Osteoblast (primary cell): ENCODE results near the gene SLC34A1. TPM values are rescaled to one million over a fixed set of nuclear protein-coding genes. Genes with fewer than 3 reads are reported as not detected.
A peak's percentile ranks its signal among the peaks of the same experiment; 100 is the strongest.

Source experiments
- DNase-seq: peaks from one replicate; pipeline ENCODE4 v3.0.0; 2011; ENCODE audit warnings: low spot score, mixed read lengths; ENCODE audit not compliant: insufficient read length; ENCODE audit errors: missing footprints
- H2AFZ ChIP-seq: 2 replicates; pipeline ENCODE4 v1.6.0; 2011; ENCODE audit warnings: mild to moderate bottlenecking, low read length
- H3K27ac ChIP-seq: 2 replicates; pipeline ENCODE4 v1.5.1; 2011; ENCODE audit warnings: mild to moderate bottlenecking, low read depth, low read length, moderate library complexity
- H3K27me3 ChIP-seq: 2 replicates; pipeline ENCODE4 v1.6.0; 2012; ENCODE audit warnings: mild to moderate bottlenecking, control low read depth, inconsistent platforms, low read length, moderate library complexity; ENCODE audit not compliant: insufficient read depth
- H3K36me3 ChIP-seq: 2 replicates; pipeline ENCODE4 v1.5.1; 2011; ENCODE audit warnings: mild to moderate bottlenecking, low read length, control low read depth, moderate library complexity; ENCODE audit not compliant: insufficient read depth
- H3K4me1 ChIP-seq: 2 replicates; pipeline ENCODE4 v1.5.1; 2011; ENCODE audit warnings: mild to moderate bottlenecking, low read length, control low read depth, moderate library complexity; ENCODE audit not compliant: insufficient read depth
- H3K4me2 ChIP-seq: 2 replicates; pipeline ENCODE4 v1.6.0; 2011; ENCODE audit warnings: mild to moderate bottlenecking, low read length; ENCODE audit not compliant: insufficient read depth
- H3K4me3 ChIP-seq: fragments of 200-600 bp; sonication (generic); 3 replicates; pipeline ENCODE4 v1.5.1; 2012; ENCODE audit warnings: mild to moderate bottlenecking, low read length, inconsistent platforms; ENCODE audit not compliant: insufficient read depth
- H3K79me2 ChIP-seq: 2 replicates; pipeline ENCODE4 v1.6.0; 2012; ENCODE audit warnings: mild to moderate bottlenecking, low read length, control low read depth, inconsistent platforms; ENCODE audit not compliant: insufficient read depth
- H3K9me3 ChIP-seq: 2 replicates; pipeline ENCODE4 v1.5.1; 2011; ENCODE audit warnings: low read depth, low read length, control low read depth
- H4K20me1 ChIP-seq: 2 replicates; pipeline ENCODE4 v1.6.0; 2012; ENCODE audit warnings: mild to moderate bottlenecking, low read length, control low read depth; ENCODE audit not compliant: insufficient read depth
- total RNA-seq: library from RNA; depleted of rRNA; stranded (reverse); fragments of >200 nt; gene quantifications from 2 replicates; pipeline ENCODE4 v1.2.3, GENCODE V29; 2012
- TF ChIP-seq, protein P1 (sequence below): IDR thresholded peaks from 2 replicates; pipeline ENCODE4 v1.5.1; 2011; ENCODE audit warnings: mild to moderate bottlenecking, low read depth, low read length, moderate library complexity; ENCODE audit errors: extremely low read depth

Gene SLC34A1
- total RNA-seq, 1 donor = not detected

DNA sequence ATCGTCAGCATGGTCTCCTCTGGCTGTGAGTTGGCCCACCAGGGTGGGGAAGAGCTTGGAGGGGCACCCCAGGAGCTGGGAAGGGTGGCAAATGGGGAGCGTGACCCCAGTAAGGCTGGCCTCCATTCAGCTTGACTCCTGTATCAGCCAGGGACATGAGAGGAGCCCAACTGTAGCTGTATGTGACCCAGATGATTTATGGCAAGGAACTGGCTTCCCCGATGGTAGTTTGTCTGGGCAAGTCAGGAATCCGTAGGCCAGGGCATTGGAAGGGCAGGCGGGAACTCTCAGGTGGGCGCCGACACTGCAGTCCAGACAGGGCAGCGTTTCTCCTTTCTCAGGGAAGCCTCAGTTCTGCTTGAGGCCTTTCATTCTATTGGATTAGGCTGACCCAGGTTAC lies 2.3 kb downstream of the SLC34A1 start:
- no peak overlapping the region for H2AFZ ChIP-seq
- H3K79me2 ChIP-seq = no peaks in the 10 kb centered on the region
- no peak overlapping the region for H3K27ac ChIP-seq
- TF ChIP-seq, protein P1, sequence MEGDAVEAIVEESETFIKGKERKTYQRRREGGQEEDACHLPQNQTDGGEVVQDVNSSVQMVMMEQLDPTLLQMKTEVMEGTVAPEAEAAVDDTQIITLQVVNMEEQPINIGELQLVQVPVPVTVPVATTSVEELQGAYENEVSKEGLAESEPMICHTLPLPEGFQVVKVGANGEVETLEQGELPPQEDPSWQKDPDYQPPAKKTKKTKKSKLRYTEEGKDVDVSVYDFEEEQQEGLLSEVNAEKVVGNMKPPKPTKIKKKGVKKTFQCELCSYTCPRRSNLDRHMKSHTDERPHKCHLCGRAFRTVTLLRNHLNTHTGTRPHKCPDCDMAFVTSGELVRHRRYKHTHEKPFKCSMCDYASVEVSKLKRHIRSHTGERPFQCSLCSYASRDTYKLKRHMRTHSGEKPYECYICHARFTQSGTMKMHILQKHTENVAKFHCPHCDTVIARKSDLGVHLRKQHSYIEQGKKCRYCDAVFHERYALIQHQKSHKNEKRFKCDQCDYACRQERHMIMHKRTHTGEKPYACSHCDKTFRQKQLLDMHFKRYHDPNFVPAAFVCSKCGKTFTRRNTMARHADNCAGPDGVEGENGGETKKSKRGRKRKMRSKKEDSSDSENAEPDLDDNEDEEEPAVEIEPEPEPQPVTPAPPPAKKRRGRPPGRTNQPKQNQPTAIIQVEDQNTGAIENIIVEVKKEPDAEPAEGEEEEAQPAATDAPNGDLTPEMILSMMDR = no peak
- peaks cover 18% of the 10 kb centered on the region for H3K4me1 ChIP-seq
- peaks cover 31% of the 10 kb centered on the region for H3K27me3 ChIP-seq
- no peak overlapping the region for H3K4me3 ChIP-seq
- H4K20me1 ChIP-seq = peaks cover 4% of the 10 kb centered on the region
- no peak for DNase-seq
- H3K36me3 ChIP-seq = no peaks in the 10 kb centered on the region
- no peaks in the 10 kb centered on the region for H3K9me3 ChIP-seq
- H3K4me2 ChIP-seq = no peak overlapping the region

DNA sequence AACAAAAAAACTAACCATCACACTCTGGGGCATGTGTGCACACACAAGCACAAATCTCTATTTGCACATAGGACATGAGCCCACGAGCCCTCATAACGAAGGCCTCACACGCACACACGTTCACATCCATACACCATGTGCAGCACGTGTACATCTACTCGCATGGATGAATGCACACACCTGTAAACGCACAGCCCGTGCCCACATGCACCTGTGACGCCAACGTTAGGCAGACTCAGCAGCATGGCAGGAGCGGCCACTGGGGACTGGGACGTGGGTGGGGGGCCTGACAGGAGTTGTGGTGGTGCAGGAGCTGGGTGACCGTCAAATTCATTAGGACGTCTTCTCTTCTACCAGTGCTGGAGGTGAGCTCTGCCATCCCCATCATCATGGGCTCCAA lies 3.2 kb downstream of the SLC34A1 start:
- DNase-seq = no peak
- H2AFZ ChIP-seq = no peak overlapping the region

DNA sequence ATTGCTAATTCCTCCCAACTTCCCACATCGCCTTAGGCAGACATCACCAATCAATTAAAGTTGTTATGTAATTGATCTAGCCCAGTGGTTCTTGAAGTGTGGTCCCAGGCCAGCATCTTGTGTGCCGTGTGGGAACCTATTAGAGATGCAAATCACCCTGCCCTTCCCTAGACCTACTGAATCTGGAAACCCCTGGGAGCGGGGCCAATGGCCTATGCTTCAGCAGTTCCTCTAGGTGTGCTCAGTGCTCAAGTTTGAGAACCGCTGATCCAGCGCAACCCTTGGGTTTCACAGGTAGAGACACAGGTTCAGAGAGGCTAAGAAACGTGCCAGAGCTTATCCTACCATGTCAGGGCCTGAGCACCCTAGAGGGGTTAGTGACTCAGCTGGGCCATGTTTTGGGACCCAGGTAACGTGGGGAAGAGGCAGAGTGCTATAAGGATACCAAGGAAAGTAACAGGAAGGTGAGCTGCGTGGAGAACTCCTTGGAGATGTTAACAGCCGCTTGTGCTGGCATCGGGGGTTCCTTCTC lies 4.4 kb downstream of the SLC34A1 start:
- H3K79me2 ChIP-seq = no peaks in the 10 kb centered on the region
- no peaks in the 10 kb centered on the region for H3K36me3 ChIP-seq
- H2AFZ ChIP-seq = no peak overlapping the region
- H3K27ac ChIP-seq = peak overlapping the region; percentile 40
- TF ChIP-seq, protein P1 = no peak
- peaks cover 21% of the 10 kb centered on the region for H3K27me3 ChIP-seq
- no peak overlapping the region for H3K4me3 ChIP-seq
- H3K4me2 ChIP-seq = peak overlapping the region; percentile 68
- H3K9me3 ChIP-seq = no peaks in the 10 kb centered on the region
- H4K20me1 ChIP-seq = peaks cover 4% of the 10 kb centered on the region
- no peak for DNase-seq
- peaks cover 18% of the 10 kb centered on the region for H3K4me1 ChIP-seq

More for the DNA sequence above, 3.2 kb downstream of the SLC34A1 start:
- no peak overlapping the region for H3K27ac ChIP-seq
- TF ChIP-seq, protein P1 = no peak
- H3K4me1 ChIP-seq = peaks cover 18% of the 10 kb centered on the region
- no peak overlapping the region for H3K4me3 ChIP-seq
- no peaks in the 10 kb centered on the region for H3K9me3 ChIP-seq
- H4K20me1 ChIP-seq = peaks cover 4% of the 10 kb centered on the region
- H3K4me2 ChIP-seq = no peak overlapping the region
- H3K27me3 ChIP-seq = peaks cover 31% of the 10 kb centered on the region
- H3K79me2 ChIP-seq = no peaks in the 10 kb centered on the region
- no peaks in the 10 kb centered on the region for H3K36me3 ChIP-seq

DNA sequence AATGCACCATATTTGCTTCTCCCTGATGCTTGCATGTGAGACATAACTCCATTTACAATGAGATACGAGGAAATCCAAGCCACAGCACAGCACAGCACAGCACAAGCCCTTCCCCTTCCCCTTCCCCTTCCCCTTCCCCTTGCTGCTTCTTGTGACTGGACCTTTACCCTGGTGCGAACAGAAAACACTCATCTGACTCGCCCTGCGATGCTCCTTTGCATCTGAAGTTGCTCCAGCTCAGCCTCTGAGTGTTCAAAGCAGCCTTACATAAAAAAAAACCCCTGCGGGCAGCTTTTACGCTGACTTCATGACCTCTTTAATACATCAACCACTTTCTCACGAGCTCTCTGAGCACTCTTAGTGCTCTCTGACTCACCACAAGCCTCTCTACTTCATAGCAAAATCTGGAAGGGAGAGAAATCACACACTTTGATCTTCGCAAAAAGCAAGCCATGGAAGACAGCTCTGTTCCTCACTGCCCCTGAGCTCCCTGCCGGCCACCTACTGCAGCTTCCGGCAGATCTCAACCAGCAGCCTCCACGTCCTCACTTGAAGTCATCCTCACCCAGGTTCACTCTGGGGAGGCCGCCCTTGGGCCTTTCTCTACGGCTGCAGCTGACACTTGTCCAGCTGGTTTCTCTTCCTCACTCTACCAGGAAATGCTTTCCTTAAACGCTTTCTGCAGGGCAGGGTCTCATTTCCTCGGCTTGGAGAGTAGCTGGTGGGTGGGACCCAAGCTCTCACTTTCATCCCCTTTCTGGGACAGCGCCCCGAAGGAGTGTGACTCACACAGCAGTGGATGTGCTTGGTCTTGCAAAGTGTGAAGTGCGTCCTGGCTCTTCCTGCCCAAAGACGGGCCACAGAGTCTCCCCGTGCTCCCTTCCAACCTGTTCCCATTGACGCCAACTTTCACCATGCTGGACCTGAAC lies 5.3 kb downstream of the SLC34A1 start:
- peak overlapping the region; percentile 33 for H3K4me3 ChIP-seq
- peak; percentile 99 for DNase-seq
- peak overlapping the region; percentile 68 for H3K4me2 ChIP-seq
- H4K20me1 ChIP-seq = peaks cover 4% of the 10 kb centered on the region
- H3K79me2 ChIP-seq = no peaks in the 10 kb centered on the region
- peaks cover 15% of the 10 kb centered on the region for H3K27me3 ChIP-seq
- peak overlapping the region; percentile 80 for H3K27ac ChIP-seq
- H3K4me1 ChIP-seq = peaks cover 18% of the 10 kb centered on the region
- TF ChIP-seq, protein P1 = no peak
- H3K9me3 ChIP-seq = no peaks in the 10 kb centered on the region
- H2AFZ ChIP-seq = peak overlapping the region; percentile 52
- no peaks in the 10 kb centered on the region for H3K36me3 ChIP-seq
